HepG2 (cell line): Measurements from ENCODE around the gene DTNB. TPM values are rescaled to one million over a fixed set of nuclear protein-coding genes. Genes with fewer than 3 reads are reported as not detected.

Experiments used
- ATAC-seq: fragments of 200-7000 bp; cut with Tn5 transposase; 3 replicates; pipeline ENCODE4 v1.9.1; 2020; ENCODE audit warnings: mild to moderate bottlenecking, moderate library complexity
- BruUV-seq: library from RNA; stranded (reverse); fragments of 400-500 nt; replicated peaks from 2 replicates; lab custom pipeline; 2021; lab: Mats Ljungman, UMichigan
- CTCF ChIA-PET: fragments of 300-600 bp; formaldehyde crosslinking; extraction: SDS; loops from one replicate; lab custom pipeline; 2021; ENCODE audit warnings: low total read pairs, inconsistent platforms, low intra/inter-chr PET ratio; lab: Yijun Ruan, JAX
- POLR2A ChIA-PET: fragments of 350-600 bp; sonication (Branson Sonifier 250); formaldehyde crosslinking; loops from one replicate; lab custom pipeline; 2020; ENCODE audit warnings: antibody characterized with exemption, inconsistent platforms; lab: Yijun Ruan, JAX
- DNase-seq: peaks from one replicate; pipeline ENCODE4 v3.0.0-alpha.2; 2015; ENCODE audit warnings: low spot score
- FAIRE-seq: peaks from 3 replicates; lab custom pipeline; 2011; peaks lifted over from hg19 to GRCh38; lab: Jason Lieb, UNC
- H2AFZ ChIP-seq: one replicate; pipeline ENCODE4 v1.6.1; 2011; ENCODE audit warnings: low read length, inconsistent platforms
- H3K27ac ChIP-seq: fragments of 300-600 bp; 3 replicates; pipeline ENCODE4 v1.8.0; 2011; ENCODE audit warnings: mixed run types, mild to moderate bottlenecking, mixed read lengths, low read length, inconsistent platforms; ENCODE audit not compliant: insufficient read depth; ENCODE audit errors: extremely low read length
- H3K27me3 ChIP-seq, 2 experiments: fragments of 200-600 bp in 1 of 2; 2 replicates in 1 of 2; 3 replicates in 1 of 2; pipeline versions ENCODE4 v1.6.0 to v1.8.0; 2011; ENCODE audit warnings: low read length in 2 of 2, mild to moderate bottlenecking in 2 of 2, moderate library complexity in 2 of 2, inconsistent platforms in 1 of 2; ENCODE audit not compliant: insufficient read depth in 2 of 2, control insufficient read depth in 1 of 2
- H3K36me3 ChIP-seq, 2 experiments: fragments of 200-600 bp in 1 of 2; replicated peaks in 1 of 2; 2 replicates in 1 of 2; 3 replicates in 1 of 2; pipeline versions ENCODE4 v1.5.1 to v1.8.0; 2011; ENCODE audit warnings: low read length in 2 of 2, inconsistent platforms in 1 of 2; ENCODE audit not compliant: insufficient read depth in 2 of 2, control insufficient read depth in 1 of 2
- H3K4me1 ChIP-seq: 2 replicates; pipeline ENCODE4 v1.5.1; 2012; ENCODE audit warnings: low read length, inconsistent platforms; ENCODE audit not compliant: insufficient read depth
- H3K4me2 ChIP-seq: 2 replicates; pipeline ENCODE4 v1.6.0; 2011; ENCODE audit warnings: low read depth, low read length, inconsistent platforms
- H3K4me3 ChIP-seq, 3 experiments: fragments of 200-600 bp in 1 of 3; sonication (generic), shearing (Covaris generic) in 1 of 3; replicated peaks in 1 of 3; 2 replicates each; pipeline ENCODE4 v1.5.1; 2011 to 2016; ENCODE audit warnings: low read length in 3 of 3, inconsistent platforms in 2 of 3, low read depth in 2 of 3, mild to moderate bottlenecking in 2 of 3, control low read depth in 1 of 3, mixed read lengths in 1 of 3; ENCODE audit not compliant: insufficient read depth in 1 of 3
- H3K79me2 ChIP-seq: one replicate; pipeline ENCODE4 v1.6.1; 2011; ENCODE audit warnings: low read length, inconsistent platforms; ENCODE audit not compliant: insufficient read depth
- H3K9ac ChIP-seq: 2 replicates; pipeline ENCODE4 v1.6.0; 2011; ENCODE audit warnings: mild to moderate bottlenecking, low read depth, low read length, inconsistent platforms; ENCODE audit not compliant: insufficient read depth
- H3K9me3 ChIP-seq: 2 replicates; pipeline ENCODE4 v1.5.1; 2012; ENCODE audit warnings: mild to moderate bottlenecking, low read length
- H4K20me1 ChIP-seq: 2 replicates; pipeline ENCODE4 v1.6.0; 2011; ENCODE audit warnings: inconsistent platforms, mild to moderate bottlenecking, low read length, moderate library complexity; ENCODE audit not compliant: insufficient read depth
- ATRX ChIP-seq: sonication (generic); formaldehyde crosslinking; IDR thresholded peaks from 2 replicates; pipeline ENCODE4 v1.4.0; 2020; ENCODE audit warnings: missing genetic modification reagents, borderline replicate concordance
- CREM ChIP-seq, 2 experiments: sonication (generic) in 1 of 2; formaldehyde crosslinking in 1 of 2; IDR thresholded peaks; 2 replicates each; pipeline versions ENCODE4 v1.4.0 to v1.6.1; 2016 to 2020; ENCODE audit warnings: antibody characterized with exemption in 1 of 2, mild to moderate bottlenecking in 1 of 2, missing genetic modification reagents in 1 of 2
- DMTF1 ChIP-seq: sonication (generic); formaldehyde crosslinking; IDR thresholded peaks from 2 replicates; pipeline ENCODE4 v1.4.0; 2020; ENCODE audit warnings: mild to moderate bottlenecking, missing genetic modification reagents
- FOXP4 ChIP-seq: sonication (generic); formaldehyde crosslinking; IDR thresholded peaks from 2 replicates; pipeline ENCODE4 v1.4.0; 2020; ENCODE audit warnings: missing genetic modification reagents
- GLI4 ChIP-seq: sonication (generic); formaldehyde crosslinking; IDR thresholded peaks from 2 replicates; pipeline ENCODE4 v1.5.1; 2020; ENCODE audit warnings: missing genetic modification reagents, mild to moderate bottlenecking, moderate library complexity, borderline replicate concordance
- GTF3A ChIP-seq: sonication (generic); formaldehyde crosslinking; conservative IDR thresholded peaks from 2 replicates; pipeline ENCODE4 v1.4.0; 2020; ENCODE audit warnings: mild to moderate bottlenecking, missing genetic modification reagents
- ZBTB21 ChIP-seq: sonication (generic); formaldehyde crosslinking; IDR thresholded peaks from 2 replicates; pipeline ENCODE4 v1.4.0; 2020; ENCODE audit warnings: missing genetic modification reagents
- ZFP1 ChIP-seq: IDR thresholded peaks from 2 replicates; pipeline ENCODE4 v1.6.1; 2016
- ZNF34 ChIP-seq: sonication (generic); formaldehyde crosslinking; IDR thresholded peaks from 2 replicates; pipeline ENCODE4 v1.4.0; 2020; ENCODE audit warnings: mild to moderate bottlenecking, missing genetic modification reagents, borderline replicate concordance
- ZNF441 ChIP-seq: sonication (generic); formaldehyde crosslinking; IDR thresholded peaks from 2 replicates; pipeline ENCODE4 v1.7.0; 2021; ENCODE audit warnings: missing genetic modification reagents, borderline replicate concordance
- ZNF615 ChIP-seq: sonication (generic); formaldehyde crosslinking; IDR thresholded peaks from 2 replicates; pipeline ENCODE4 v1.5.0; 2020; ENCODE audit warnings: mild to moderate bottlenecking, missing genetic modification reagents, borderline replicate concordance
- ZNF83 ChIP-seq: sonication (generic); formaldehyde crosslinking; IDR thresholded peaks from 2 replicates; pipeline ENCODE4 v1.4.0; 2020; ENCODE audit warnings: missing genetic modification reagents, mild to moderate bottlenecking, borderline replicate concordance
- WGBS: methylation state at CpG from one replicate; pipeline ENCODE4 v1.1.6; 2017; ENCODE audit warnings: low lambda C conversion rate; 5-methylcytosine and 5-hydroxymethylcytosine counted together
- in situ Hi-C: cut with HindIII; loops from 2 replicates; pipeline ENCODE4 v1.10.0; 2017; ENCODE audit warnings: low pct_unique_long_range_greater_than_20kb; ENCODE audit not compliant: extremely low pct_ligation_motif_present
- intact Hi-C: fragments of 100-400 bp; cut with micrococcal nuclease; formaldehyde crosslinking; loops from one replicate; pipeline ENCODE4 v1.10.0; 2022; ENCODE audit not compliant: unreplicated experiment
- polyA plus RNA-seq, 8 experiments: library from polyadenylated mRNA; depleted of rRNA in 3 of 8; stranded (reverse) in 7 of 8; unstranded in 1 of 8; fragments of >200 nt; fragmentation: Illumina TruSeq in 4 of 8; extraction: Trizol in 4 of 8; gene quantifications; 2 replicates each; pipeline versions ENCODE4 v1.2.1 to v1.2.3, GENCODE V29; 2011 to 2016; ENCODE audit warnings: low read depth in 4 of 8, missing spikeins in 1 of 8, mixed read lengths in 1 of 8; ENCODE audit not compliant: insufficient read depth in 1 of 8
- total RNA-seq, 5 experiments: library from RNA; depleted of rRNA; stranded (reverse); fragments of >200 nt; fragmentation: Illumina TruSeq; extraction: Trizol; gene quantifications; 2 replicates each; pipeline ENCODE4 v1.2.3, GENCODE V29; 2016; ENCODE audit warnings: low read depth in 1 of 5
- TF ChIP-seq, protein P1 (sequence below): IDR thresholded peaks from 2 replicates; pipeline ENCODE4 v1.6.1; 2016; ENCODE audit warnings: control low read depth

The DTNB gene
- total and polyA plus RNA-seq, 2 of the 13 experiments (the other 11 are each of a cell fraction or from before 2014, with no cell fraction given), result 14.4 to 23.9 TPM

- CTCF ChIA-PET, result no interaction called here
- H3K79me2 ChIP-seq, result no peaks in the 10 kb centered on the region
- H3K4me3 ChIP-seq, result no peak overlapping the region
- in situ Hi-C loops, result no loop called here
- ATAC-seq, result no peak
- DNase-seq, result no peak
- POLR2A ChIA-PET, result no interaction called here
- H3K9ac ChIP-seq, result no peak overlapping the region
- H2AFZ ChIP-seq, result no peak overlapping the region
- whole genome bisulfite sequencing, result 98% methylated on average over 3 of the region's 3 CpGs
- TF ChIP-seq GLI4 (CRISPR knock-in tag) (no peak), ATRX (no peak)
- H3K4me1 ChIP-seq, result peaks cover 14% of the 10 kb centered on the region
- no peaks in the 10 kb centered on the region for H3K27me3 ChIP-seq
- BruUV-seq, result no TSS peak
- no peak overlapping the region for H3K4me2 ChIP-seq
- no peaks in the 10 kb centered on the region for H3K9me3 ChIP-seq
- no peaks in the 10 kb centered on the region for H4K20me1 ChIP-seq
- H3K27ac ChIP-seq, result no peak overlapping the region
- intact Hi-C loops, result no loop called here
- no peaks in the 10 kb centered on the region; a peak in 2 of 5 replicates for H3K36me3 ChIP-seq
- FAIRE-seq, result no peak
These were observed 23.1 kb downstream of the DTNB start for GRCh38 chr2:25650256-25650655.

- FAIRE-seq, result no peak
- POLR2A ChIA-PET, result no interaction called here
- TF ChIP-seq ZNF34 (CRISPR knock-in tag) (no peak), ZNF83 (CRISPR knock-in tag) (no peak), ZNF441 (CRISPR knock-in tag) (no peak), ZNF615 (CRISPR knock-in tag) (no peak), DMTF1 (CRISPR knock-in tag) (no peak), ZFP1 (CRISPR knock-in tag) (no peak), CREM (IDR thresholded peaks at IDR 0.05) (no peak), CREM (CRISPR knock-in tag; IDR thresholded peaks at IDR 0.05) (no peak), FOXP4 (CRISPR knock-in tag) (no peak), GTF3A (CRISPR knock-in tag) (no peak), ZBTB21 (CRISPR knock-in tag) (no peak)
- TF ChIP-seq, protein P1, sequence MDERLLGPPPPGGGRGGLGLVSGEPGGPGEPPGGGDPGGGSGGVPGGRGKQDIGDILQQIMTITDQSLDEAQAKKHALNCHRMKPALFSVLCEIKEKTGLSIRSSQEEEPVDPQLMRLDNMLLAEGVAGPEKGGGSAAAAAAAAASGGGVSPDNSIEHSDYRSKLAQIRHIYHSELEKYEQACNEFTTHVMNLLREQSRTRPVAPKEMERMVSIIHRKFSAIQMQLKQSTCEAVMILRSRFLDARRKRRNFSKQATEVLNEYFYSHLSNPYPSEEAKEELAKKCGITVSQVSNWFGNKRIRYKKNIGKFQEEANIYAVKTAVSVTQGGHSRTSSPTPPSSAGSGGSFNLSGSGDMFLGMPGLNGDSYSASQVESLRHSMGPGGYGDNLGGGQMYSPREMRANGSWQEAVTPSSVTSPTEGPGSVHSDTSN (CRISPR knock-in tag), result no peak
These were observed 23.6 kb downstream of the DTNB start for GRCh38 chr2:25649786-25650185.

More at GRCh38 chr2:25649786-25650185, 23.6 kb downstream of the DTNB start:
- no peak overlapping the region for H3K9ac ChIP-seq
- no peaks in the 10 kb centered on the region; a peak in 2 of 5 replicates for H3K36me3 ChIP-seq
- WGBS, result 88% methylated on average over 4 of the region's 4 CpGs
- no peaks in the 10 kb centered on the region for H4K20me1 ChIP-seq
- in situ Hi-C loops, result no loop called here
- intact Hi-C loops, result no loop called here
- H3K9me3 ChIP-seq, result no peaks in the 10 kb centered on the region
- H2AFZ ChIP-seq, result no peak overlapping the region
- peaks cover 14% of the 10 kb centered on the region for H3K4me1 ChIP-seq
- no peak overlapping the region for H3K27ac ChIP-seq
- BruUV-seq, result TSS peak; percentile 29
- H3K27me3 ChIP-seq, result no peaks in the 10 kb centered on the region
- no peaks in the 10 kb centered on the region for H3K79me2 ChIP-seq
- H3K4me3 ChIP-seq, result no peak overlapping the region
- no peak for ATAC-seq
- no peak overlapping the region for H3K4me2 ChIP-seq
- CTCF ChIA-PET, result no interaction called here
- no peak for DNase-seq
